Measurements from ENCODE around the gene SCN7A.

SCN7A gene

DNA sequence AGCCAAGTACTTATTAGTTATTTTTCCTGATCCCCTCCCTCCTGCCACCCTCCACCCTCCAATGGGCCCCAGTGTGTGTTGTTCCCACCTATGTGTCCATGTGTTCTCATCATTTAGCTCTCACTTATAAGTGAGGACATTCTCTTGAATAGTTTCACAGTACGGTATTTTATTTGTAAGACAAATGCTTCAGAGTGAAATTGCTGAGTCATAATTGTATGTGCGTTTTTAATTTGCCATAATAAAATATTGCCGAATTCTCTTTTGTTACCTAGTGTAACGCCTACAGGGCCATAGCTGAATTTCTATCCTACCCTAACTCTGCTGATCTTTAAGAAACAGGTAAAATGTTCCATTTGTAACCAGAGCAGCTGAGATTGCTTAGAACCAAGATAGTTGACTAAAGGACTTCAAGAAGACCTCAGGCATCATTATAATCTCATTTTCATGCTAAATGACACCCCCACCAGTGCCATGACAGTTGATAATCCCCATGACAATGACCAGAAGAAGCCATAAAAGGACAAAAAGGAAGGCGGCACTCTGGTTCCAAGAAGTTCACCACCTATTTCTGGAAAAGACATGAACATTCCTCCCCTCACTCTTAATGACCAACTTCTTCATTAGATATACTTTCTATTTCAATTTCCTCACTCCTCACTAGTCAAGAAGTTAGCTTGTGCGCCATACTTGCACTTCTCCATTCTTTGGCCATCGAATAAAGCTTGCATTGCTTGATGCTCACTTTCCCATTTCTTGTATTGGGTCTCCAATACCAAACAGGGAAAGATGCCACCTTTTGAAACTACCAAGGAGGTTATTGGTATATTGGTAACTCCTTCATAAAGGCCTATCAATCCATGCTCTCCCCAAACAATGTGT is 136.7 kb downstream of the SCN7A start:
- no peak for DNase-seq

All from fibroblast of skin of right biceps (primary cell).